ENCODE data around the gene OSR1.
"Not testable (repeated sequence)": the region's sequence is repeated elsewhere in the genome, so short reads cannot be mapped to it uniquely, and the experiment has no call there.

DNA sequence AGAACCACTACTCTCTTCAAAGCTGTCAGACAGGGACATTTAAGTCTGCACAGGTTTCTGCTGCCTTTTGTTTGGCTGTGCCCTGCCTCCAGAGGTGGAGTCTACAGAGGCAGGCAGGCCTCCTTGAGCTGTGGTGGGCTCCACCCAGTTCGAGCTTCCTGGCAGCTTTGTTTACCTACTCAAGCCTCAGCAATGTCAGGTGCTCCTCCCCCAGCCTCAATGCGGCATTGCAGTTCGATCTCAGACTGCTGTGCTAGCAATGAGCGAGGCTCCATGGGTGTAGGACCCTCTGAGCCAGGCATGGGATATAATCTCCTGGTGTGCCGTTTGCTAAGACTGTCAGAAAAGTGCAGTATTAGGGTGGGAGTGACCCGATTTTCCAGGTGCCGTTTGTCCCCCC, 31.0 kb upstream of the OSR1 start:
- TF ChIP-seq POLR2AphosphoS5 (IDR thresholded peaks at IDR 0.05; ENCODE audit: insufficient read depth in 1 of 2, low read depth in 1 of 2); CTCF (IDR thresholded peaks at IDR 0.05): not testable (repeated sequence)
